Muscle layer of duodenum (tissue), 2 donors: ENCODE results near the gene AJM1.
A peak's percentile ranks its signal among the peaks of the same experiment; 100 is the strongest.
"Not testable (repeated sequence)": the region's sequence is repeated elsewhere in the genome, so short reads cannot be mapped to it uniquely, and the experiment has no call there.

ENCODE experiments used
- H3K27ac ChIP-seq: one replicate; pipeline ENCODE4 v1.7.0; 2013; ENCODE audit warnings: mild to moderate bottlenecking, low read length
- H3K27me3 ChIP-seq: one replicate; pipeline ENCODE4 v1.7.0; 2013; ENCODE audit warnings: low read depth, mild to moderate bottlenecking, control low read depth, low read length
- H3K36me3 ChIP-seq, 2 donors: one replicate each; pipeline ENCODE4 v1.7.0; 2013; ENCODE audit warnings: low read length in 2 of 2, control low read depth in 1 of 2, mild to moderate bottlenecking in 1 of 2; ENCODE audit not compliant: insufficient read depth in 2 of 2, control insufficient read depth in 1 of 2
- H3K4me1 ChIP-seq, 2 donors: one replicate each; pipeline ENCODE4 v1.7.0; 2013; ENCODE audit warnings: low read length in 2 of 2, mild to moderate bottlenecking in 2 of 2, control low read depth in 1 of 2, moderate library complexity in 1 of 2; ENCODE audit not compliant: insufficient read depth in 2 of 2, control insufficient read depth in 1 of 2
- H3K4me3 ChIP-seq, 2 donors: one replicate each; pipeline ENCODE4 v1.7.0; 2013; ENCODE audit warnings: low read length in 2 of 2, low read depth in 1 of 2, mild to moderate bottlenecking in 1 of 2
- H3K9me3 ChIP-seq, 2 donors: one replicate each; pipeline ENCODE4 v1.7.0; 2013; ENCODE audit warnings: low read length in 2 of 2, control low read depth in 1 of 2, mild to moderate bottlenecking in 1 of 2; ENCODE audit not compliant: control insufficient read depth in 1 of 2
- donor health status: healthy.

Gene AJM1

DNA sequence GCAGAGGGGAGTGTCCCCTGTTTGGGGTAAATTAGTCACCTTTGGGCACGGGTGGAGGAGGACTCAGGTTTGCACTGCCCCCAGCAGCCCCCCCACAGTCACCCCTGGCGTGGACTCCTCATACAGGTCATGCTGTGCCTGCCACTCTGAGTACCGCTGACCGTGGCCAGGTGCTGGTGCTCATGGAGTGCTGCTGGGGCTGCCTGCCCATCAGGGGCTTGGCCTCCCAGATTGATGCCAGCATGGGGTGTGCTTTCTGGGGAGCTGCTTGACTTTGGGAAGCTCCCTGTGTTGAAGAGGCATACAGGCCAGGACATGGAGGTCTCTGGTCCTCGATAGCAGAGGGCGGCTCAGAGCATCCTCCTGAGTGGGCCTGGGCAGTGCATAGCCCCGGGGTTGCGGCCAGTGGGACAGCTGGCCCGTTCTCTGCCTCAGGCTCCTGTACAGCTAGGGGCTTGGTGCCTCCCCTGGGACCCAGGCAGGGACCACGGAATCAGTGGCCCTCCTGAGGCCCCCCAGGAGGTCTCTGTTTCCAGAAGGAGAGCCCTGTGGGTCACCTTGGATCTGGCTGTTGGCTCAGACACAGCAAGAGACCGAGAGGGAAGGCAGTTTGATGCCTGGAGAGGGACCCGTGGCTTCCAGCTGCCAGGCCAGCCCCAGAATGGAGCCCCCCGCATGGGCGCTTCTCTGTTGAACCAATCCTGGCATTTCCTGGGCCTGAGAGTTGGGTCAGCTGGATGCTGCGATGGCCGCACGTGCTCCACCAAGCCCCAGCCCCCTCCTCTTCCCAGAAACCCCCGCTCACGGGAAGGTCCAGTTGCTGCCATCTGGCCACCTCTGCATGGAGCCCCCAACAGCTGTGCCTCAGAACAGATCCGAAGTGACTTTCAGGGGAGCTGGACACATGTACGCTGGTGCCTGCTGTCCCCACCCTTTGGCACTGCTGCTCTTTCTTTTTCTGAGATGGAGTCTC is 6.1 kb upstream of the AJM1 start:
- no peaks in the 10 kb centered on the region for H3K27me3 ChIP-seq
- H3K27ac ChIP-seq, result no peak overlapping the region
- peaks cover 0 to 3% of the 10 kb centered on the region in 2 donors for H3K4me1 ChIP-seq
- no peak overlapping the region for H3K4me3 ChIP-seq
- peaks cover 5 to 51% of the 10 kb centered on the region in 2 donors for H3K36me3 ChIP-seq
- no peaks in the 10 kb centered on the region for H3K9me3 ChIP-seq

DNA sequence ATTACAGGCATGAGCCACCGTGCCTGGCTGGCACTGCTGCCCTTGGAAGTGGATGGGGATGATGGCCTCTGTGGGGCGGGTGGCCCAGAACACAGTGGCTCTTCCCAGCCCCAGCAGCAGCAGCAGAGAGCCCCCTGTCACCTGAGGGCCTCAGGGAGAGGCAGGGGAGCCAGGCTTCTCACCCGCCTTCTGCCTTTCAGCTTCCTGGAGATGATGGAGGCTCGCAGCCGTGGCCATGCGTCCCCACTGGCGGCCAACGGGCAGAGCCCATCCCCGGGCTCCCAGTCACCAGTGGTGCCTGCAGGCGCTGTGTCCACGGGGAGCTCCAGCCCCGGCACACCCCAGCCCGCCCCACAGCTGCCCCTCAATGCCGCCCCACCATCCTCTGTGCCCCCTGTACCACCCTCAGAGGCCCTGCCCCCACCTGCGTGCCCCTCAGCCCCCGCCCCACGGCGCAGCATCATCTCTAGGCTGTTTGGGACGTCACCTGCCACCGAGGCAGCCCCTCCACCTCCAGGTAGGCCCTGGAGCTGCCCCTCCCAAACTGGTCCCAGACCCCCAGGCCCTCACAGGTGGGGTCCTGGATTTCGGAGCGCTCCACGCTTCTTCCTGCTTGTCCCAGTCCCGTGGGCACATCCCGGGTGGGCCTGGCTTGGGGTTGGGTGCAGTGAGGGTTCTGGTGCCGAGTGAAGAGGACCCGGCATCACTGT is 5.0 kb upstream of the AJM1 start:
- H3K27me3 ChIP-seq, result no peaks in the 10 kb centered on the region
- no peak overlapping the region for H3K4me3 ChIP-seq
- peaks cover 5 to 41% of the 10 kb centered on the region in 2 donors for H3K36me3 ChIP-seq
- peaks cover 0 to 13% of the 10 kb centered on the region in 2 donors for H3K4me1 ChIP-seq
- H3K9me3 ChIP-seq, result no peaks in the 10 kb centered on the region
- H3K27ac ChIP-seq, result no peak overlapping the region

DNA sequence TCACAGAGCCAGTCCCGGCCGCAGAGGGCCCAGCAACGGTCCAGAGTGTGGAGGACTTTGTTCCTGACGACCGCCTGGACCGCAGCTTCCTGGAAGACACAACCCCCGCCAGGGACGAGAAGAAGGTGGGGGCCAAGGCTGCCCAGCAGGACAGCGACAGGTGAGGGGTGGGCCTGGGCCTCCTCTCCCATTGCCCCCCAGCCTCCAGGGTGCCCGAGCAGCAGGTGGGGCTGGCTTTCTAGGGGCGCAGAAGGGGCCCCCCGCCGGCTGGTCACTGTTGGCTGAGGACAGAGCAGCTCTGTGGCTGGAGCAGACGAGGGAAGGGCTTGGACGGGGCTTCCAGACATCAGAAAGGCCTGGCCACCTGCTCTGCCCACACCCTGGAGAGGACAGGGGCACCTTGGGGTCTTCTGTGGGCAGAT is 4.4 kb upstream of the AJM1 start:
- H3K4me3 ChIP-seq, H3K27ac ChIP-seq, H3K9me3 ChIP-seq, H3K27me3 ChIP-seq: not testable (repeated sequence)
- Histone ChIP-seq H3K36me3 (peaks cover 5 to 36% of the 10 kb centered on the region in 2 donors), H3K4me1 (peaks cover 0 to 13% of the 10 kb centered on the region in 2 donors)

DNA sequence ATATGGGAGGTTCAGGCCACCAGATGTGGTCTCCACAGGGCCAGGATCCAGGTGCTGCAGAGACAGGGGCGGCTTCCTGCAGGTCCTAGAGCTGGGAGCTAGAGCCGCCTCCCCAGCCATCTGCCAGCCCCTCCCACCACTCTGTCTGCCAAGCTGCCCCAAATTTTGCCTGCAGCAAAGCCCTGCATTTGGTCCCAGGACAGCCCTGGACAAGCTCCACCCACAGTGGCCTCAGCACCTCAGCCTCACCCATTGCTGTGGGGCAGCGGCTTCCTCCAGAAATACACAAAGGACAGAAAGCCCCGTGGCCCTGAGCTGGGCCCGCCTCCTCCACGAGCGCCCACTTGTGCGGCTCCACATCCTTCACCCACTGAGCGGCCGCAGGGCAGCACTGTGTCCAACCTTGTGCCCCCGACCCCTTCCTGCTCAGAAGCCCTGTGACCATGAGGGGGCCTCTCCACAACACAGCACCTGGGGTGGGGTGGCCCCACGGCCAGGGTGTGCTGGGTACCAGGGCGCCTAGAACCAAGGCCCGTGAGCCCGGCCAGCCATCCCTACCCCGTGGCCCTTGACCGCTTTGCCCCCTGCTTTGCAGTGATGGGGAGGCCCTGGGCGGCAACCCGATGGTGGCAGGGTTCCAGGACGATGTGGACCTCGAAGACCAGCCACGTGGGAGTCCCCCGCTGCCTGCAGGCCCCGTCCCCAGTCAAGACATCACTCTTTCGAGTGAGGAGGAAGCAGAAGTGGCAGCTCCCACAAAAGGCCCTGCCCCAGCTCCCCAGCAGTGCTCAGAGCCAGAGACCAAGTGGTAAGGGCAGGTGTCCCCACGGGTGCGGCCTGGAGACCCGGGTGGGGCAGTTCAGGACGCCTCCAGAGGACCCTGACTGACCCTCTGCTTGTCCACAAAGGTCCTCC is 3.7 kb upstream of the AJM1 start:
- H3K27me3 ChIP-seq, result no peaks in the 10 kb centered on the region
- H3K9me3 ChIP-seq, result no peaks in the 10 kb centered on the region
- peaks cover 0 to 20% of the 10 kb centered on the region in 2 donors for H3K4me1 ChIP-seq
- H3K27ac ChIP-seq, result no peak overlapping the region
- peaks cover 5 to 35% of the 10 kb centered on the region in 2 donors for H3K36me3 ChIP-seq
- H3K4me3 ChIP-seq, result no peak overlapping the region

DNA sequence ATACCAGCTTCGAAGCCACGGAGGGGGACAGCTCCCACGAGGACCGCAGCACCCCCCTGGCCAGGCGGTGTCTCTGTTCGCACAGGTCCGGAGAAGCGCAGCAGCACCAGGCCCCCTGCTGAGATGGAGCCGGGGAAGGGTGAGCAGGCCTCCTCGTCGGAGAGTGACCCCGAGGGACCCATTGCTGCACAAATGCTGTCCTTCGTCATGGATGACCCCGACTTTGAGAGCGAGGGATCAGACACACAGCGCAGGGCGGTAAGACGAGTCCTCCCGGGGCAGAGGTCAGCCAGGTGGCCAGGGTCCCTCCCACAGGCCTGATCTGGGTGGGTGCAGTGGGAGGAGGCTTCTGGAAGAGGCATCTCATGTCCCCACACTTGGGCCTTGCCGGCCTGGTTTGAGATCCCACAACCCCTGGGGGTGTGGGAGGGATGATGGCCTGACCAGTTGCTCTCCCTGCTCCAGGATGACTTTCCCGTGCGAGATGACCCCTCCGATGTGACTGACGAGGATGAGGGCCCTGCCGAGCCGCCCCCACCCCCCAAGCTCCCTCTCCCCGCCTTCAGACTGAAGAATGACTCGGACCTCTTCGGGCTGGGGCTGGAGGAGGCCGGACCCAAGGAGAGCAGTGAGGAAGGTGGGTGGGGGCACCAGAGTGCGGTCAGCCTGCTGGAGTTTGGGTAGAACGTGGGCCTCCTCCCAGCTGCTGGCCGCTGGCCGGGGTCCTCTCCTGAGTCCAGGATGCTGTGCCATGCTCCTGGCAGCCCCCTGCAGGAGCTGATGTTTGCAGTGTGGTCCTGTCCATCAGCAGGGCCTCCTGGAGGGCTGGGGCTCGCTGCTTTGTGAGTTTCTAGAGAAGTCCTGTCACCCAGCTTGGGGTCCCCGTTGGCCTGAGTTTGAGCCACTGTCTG is 2.8 kb upstream of the AJM1 start:
- Histone ChIP-seq H3K27ac (no peak overlapping the region), H3K4me3 (no peak overlapping the region), H3K27me3 (no peaks in the 10 kb centered on the region), H3K4me1 (peaks cover 0 to 27% of the 10 kb centered on the region in 2 donors), H3K9me3 (no peaks in the 10 kb centered on the region), H3K36me3 (peaks cover 5 to 35% of the 10 kb centered on the region in 2 donors)

DNA sequence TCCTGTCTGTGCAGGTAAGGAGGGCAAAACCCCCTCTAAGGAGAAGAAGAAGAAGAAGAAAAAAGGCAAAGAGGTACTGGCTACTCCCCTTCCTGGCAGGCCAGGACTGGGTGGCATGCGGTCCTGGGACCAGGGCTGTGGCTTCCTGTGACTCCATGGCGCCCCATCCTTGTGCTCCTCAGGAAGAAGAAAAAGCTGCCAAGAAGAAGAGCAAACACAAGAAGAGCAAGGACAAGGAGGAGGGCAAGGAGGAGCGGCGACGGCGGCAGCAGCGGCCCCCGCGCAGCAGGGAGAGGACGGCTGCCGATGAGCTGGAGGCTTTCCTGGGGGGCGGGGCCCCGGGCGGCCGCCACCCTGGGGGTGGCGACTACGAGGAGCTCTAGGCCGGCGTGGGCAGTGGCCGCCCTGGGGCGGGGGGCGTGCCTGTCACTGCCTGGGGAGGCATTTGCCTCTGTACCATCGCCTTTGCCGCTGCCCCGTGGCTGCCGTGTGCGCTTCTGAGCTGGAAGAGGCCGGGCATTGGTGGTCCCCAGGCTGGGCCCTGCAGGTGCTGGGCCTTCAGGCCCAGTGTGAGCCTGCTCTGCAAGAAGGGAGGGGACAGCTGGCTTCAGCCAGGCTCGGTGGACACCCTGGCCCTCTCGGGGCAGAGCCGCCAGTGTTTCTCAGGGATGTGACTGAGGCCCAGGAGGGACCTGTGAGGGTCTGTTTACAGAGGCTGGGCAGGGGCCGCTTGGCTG is 2.0 kb upstream of the AJM1 start:
- peaks cover 5 to 33% of the 10 kb centered on the region in 2 donors for H3K36me3 ChIP-seq

DNA sequence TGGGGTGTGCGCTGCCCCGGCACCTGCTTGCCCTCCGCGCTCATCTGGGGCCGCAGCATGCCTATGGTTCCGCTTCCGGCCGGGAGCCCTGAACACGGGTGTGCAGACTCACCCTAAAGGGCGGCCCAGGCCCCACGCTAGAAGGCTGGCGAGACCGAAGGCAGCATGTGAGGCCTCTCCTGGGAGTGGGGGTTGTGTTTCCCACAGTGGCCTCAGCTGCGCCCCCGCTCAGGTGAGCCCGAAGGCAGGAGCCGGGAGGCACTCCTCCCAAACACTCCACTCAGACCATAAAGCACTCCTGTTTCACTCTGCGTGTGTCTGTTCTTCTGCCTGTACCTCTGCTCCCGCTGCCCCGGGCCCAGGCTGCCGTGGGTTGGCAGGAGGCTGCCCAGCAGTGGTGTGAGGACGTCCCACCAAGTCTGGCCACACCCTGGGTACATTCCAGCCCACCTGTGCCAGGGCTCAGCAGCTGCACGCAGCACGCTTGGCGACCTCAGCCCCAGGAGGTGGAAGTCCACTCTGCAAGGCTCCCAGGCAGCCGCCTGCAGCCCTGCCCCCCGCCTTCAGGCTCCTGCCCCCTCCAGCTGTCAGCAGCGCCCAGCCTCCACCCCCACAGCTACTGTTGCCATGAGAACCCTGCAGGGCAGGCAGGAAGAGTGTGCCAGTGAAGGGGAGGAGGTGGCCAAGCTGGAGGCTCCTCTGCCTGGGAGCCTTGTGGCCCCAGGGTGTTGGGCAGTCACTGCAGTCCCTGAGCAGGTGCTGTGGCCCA is 1.2 kb upstream of the AJM1 start:
- Histone ChIP-seq H3K27ac (no peak overlapping the region), H3K36me3 (peaks cover 5 to 31% of the 10 kb centered on the region in 2 donors), H3K4me1 (peaks cover 0 to 27% of the 10 kb centered on the region in 2 donors), H3K27me3 (no peaks in the 10 kb centered on the region), H3K4me3 (no peak overlapping the region), H3K9me3 (no peaks in the 10 kb centered on the region)

More for the DNA sequence above, 2.0 kb upstream of the AJM1 start:
- H3K27ac ChIP-seq, result no peak overlapping the region
- no peaks in the 10 kb centered on the region for H3K27me3 ChIP-seq
- no peak overlapping the region for H3K4me3 ChIP-seq
- H3K4me1 ChIP-seq, result peaks cover 0 to 27% of the 10 kb centered on the region in 2 donors
- H3K9me3 ChIP-seq, result no peaks in the 10 kb centered on the region

DNA sequence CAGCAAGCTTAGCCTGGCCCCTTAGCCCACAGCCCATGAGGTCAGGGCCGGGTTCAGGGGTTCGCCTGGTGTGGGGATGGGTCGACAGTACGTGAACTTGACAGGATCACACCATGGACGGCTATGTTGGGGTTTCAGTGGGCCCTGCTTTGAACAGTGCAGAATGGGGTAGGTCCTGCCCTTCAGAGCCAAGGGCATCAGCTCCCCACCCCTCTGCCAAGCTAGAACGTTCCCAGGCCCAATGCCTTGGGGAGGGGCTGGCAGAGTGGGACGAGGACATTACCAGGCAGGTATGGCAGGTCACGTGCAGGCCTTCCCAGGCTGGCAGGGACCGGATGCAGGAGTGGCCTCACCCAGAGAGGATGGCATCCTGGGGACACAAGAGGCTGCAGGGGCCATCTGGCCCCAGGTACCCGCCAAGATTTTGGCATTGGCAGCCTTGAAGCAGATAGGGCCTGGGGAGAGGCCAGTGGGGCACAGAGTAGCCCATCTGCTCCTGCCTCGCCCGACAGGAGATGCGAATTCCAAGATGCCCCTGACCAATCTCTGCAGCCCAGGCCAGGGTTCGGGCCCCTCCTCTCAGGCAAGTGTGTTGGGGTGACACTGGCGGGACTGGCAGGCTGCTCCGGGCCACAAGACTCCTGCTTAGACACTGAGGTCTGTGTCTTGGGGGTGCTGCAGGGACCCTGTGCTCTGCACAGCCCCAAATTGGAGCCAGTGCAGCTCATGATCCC is 465 bp upstream of the AJM1 start:
- peak overlapping the region in 1 of 2 donors; percentile 58 for H3K4me3 ChIP-seq
- H3K9me3 ChIP-seq, H3K27me3 ChIP-seq, H3K27ac ChIP-seq: not testable (repeated sequence)
- peaks cover 5 to 27% of the 10 kb centered on the region in 2 donors for H3K36me3 ChIP-seq
- peaks cover 0 to 33% of the 10 kb centered on the region in 2 donors for H3K4me1 ChIP-seq
